Measurements from ENCODE around the gene BDKRB2. TPM values are rescaled to one million over a fixed set of nuclear protein-coding genes. Genes with fewer than 3 reads are reported as not detected.

BDKRB2 gene
- total RNA-seq: 10 to 100 TPM; 14.2 to 33.6 TPM
- long read RNA-seq, full-length matches to known transcripts: 2 of 5 reads
- long read RNA-seq, partial matches to known transcripts: 1 of 5 reads
- long read RNA-seq, other reads (novel, unspliced or antisense): 2 of 5 reads

DNA sequence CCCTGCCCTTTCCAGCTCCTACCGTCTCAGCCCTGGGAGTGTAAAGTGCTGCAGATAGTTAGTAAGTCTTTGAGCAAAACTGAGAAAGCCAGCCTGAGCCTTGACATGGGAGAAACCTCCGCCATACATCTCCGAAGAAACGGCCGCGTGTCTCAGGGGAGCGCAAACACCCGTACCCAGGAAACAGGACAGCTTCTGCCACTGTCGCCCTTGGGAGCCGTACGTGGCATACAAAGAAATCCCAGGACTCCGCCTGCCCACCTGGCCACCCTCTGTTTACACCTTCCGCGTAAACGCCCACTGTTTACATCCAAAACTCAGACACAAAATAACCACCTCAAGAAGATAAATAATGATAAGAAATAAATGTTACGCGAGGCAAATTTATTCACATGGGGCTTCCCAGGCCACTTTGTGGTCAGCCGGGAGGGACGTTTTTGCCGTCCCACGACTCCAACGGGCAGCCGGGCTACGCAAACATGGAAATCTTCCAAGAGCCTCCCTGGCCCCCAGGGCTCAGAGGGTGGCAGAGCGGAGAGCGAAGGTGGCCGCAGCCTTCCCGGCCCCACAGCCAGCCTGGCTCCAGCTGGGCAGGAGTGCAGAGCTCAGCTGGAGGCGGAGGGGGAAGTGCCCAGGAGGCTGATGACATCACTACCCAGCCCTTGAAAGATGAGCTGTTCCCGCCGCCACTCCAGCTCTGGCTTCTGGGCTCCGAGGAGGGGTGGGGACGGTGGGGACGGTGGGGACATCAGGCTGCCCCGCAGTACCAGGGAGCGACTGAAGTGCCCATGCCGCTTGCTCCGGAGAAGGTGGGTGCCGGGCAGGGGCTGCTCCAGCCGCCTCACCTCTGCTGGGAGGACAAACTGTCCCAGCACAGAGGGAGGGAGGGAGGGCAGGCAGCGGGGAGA is at the start of gene BDKRB2:
BDKRB2 (plus strand) TSS at position 689 of the 908 bp plus-strand sequence. CDS start 32,269 bp downstream, outside the sequence.
- ATAC-seq (peak; percentile 91), DNase-seq (peak; percentile 81 to 89)
- intact Hi-C loops (cut with DNase I, micrococcal nuclease): no loop called here

DNA sequence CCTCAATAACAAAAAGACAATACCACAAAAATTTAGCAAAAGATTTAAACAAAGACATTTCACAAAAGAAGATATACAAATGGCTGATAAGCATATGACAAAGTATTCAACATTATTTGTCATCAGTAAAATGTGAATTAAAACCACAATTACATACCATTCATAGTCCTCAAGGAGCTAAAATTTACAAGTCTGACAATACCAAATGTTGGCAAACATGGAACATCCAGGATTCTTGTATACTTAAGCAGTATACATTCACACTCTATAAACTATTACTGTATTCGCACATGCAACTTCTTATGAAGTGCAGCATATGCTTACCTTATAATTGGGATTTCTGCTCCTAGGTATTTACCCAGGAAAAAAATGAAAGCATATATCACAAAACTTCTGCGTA is 49.7 kb upstream of the BDKRB2 start:
- ATAC-seq (no peak), DNase-seq (no peak)

DNA sequence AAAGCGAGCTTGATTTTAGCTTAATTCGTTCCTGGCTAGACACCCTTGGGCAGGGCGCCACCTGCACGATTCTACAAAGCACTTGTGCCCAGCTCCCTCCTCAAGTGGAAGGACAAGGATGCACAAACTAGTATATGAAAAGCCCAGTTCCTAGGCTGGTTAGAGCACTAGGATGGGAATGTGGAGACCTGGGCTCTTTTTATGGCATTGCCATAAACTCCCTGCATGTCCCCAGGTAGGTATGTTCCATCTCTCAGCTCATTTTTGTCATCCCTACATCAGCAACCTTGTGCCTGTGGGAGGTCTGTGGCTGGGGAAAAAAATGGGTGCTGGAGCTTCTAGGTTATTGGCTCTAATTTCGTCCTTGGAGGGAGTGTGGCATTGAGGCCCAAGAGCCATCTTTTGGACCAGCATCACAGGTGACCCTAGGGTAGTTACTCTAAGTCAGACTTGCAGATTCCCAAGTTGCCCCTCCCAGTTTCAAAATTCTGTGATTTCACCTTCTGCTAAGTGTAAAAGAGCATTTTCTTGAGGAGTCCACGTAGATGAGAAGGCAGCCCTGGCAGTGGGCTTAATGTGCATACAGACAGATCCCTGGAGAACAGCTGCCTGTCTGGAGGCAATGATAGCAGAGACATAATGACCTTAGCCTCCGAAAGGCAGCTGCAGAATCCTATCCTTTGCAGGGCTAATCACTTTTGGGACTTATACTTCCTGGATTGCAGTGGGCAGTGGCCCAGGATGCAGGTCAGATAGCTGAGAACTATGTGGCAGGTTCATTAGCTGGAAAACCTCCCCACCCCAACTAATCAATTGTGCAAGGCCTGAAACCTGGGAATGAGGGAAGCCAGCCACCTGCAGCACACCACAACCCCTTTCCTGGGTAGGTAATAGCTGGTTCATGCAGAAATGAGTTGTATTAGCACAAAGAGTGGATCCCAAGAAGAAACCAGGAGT is 47.6 kb upstream of the BDKRB2 start:
- ATAC-seq: no peak
- intact Hi-C loops (cut with DNase I, micrococcal nuclease): no loop called here
- DNase-seq: no peak

More for the DNA sequence above, 49.7 kb upstream of the BDKRB2 start:
- intact Hi-C loops (cut with DNase I, micrococcal nuclease): no loop called here

DNA sequence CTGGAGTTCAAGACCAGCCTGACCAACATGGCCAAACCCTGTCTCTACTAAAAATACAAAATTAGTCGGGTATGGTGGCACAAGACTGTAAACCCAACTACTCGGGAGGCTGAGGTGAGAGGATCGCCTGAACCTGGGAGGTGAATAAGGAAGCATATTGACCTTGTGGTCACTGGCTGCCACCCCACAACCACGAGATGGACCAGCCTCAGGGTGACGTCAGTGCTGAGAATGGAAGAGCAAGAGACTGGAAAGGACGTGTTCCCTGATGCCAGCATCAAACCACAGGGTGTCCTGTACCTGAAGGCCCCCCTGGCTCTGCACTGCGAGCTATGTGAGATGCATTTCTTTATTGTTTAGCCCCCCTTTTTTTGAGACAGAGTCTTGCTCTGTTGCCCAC is 45.9 kb upstream of the BDKRB2 start:
- no peak for ATAC-seq
- DNase-seq: no peak
- intact Hi-C loops (cut with DNase I, micrococcal nuclease): no loop called here

DNA sequence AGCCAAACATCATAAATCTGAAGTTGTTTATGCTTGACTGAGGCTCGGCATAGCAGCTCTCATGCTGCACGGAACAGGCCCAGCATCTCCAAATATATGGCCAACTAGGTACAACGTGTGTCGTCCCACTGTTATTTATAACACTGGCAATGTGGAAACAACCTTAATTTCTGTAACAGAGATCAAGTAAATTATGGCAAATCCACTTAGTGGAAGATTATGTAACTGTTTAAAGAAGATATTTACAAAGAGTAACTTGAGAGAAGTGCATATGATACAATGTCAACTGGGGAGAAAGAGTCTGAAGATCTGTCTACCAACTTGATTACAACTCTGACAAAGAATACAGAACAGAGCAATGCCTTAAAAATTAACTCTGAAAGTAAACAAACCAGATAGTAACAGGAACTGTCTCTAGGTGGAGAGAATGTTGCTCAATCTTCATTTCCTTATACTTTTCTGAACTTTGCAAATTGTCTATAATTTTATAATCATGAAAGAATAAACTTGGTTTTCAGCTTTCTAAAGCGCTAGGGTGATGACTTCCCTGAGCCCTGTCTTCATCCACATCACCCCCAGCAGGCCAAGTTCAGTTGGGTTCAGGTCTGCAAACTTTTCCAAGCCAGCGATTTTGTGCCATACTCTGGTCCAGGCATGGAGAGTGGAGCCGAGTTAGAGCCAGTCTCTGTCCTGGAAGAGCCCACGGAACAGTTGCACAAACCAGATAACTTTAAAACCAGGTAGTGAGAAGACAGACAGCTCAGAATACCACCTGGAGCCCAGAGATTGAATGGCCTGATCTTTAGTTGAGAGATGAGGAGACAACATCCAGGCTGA is 44.3 kb upstream of the BDKRB2 start:
- intact Hi-C loops (cut with DNase I, micrococcal nuclease): no loop called here
- ATAC-seq (peak; percentile 81), DNase-seq (no peak)

DNA sequence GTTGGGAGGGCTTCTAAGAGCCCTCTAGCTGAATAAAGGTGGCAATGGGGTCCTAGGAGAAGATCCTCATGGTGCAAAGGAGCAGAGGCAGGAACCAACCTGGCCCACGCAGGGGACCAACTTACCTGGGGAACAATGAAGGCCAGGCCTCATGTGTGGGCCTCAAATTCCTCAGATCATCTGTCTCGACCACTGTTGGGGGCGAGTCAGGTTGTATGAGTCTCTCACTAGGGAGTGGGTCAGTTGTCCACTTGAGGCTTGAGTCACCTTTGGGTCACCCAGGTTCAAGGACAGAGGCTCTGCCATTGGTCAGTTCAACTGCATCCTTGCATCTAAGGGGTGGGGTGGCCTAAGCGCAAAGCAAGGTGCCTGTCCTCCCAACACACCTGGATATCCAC is 43.7 kb upstream of the BDKRB2 start:
- DNase-seq: no peak
- ATAC-seq: no peak

DNA sequence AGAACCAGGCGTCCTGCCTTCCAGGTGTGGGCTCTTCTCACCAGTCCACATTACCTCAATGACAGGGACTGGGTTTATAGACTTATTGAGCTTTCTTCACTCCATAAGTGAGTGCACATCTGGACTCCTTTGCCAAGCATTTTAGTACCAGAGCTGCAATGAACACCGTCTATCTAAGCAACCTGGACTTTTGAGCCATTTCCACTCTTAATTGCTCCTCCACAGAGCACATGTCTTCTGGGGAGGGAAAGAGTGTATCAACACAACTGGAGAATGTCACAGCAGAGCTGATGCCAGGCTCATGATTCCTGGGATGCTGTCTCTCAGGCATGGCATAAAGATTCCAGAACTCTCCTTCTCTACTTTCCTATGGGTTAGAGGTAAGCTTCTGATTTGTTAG is 43.0 kb upstream of the BDKRB2 start:
- intact Hi-C loops (cut with DNase I, micrococcal nuclease): no loop called here
- ATAC-seq: peak; percentile 28
- DNase-seq: no peak

More for the DNA sequence above, 43.7 kb upstream of the BDKRB2 start:
- intact Hi-C loops (cut with DNase I, micrococcal nuclease): no loop called here

DNA sequence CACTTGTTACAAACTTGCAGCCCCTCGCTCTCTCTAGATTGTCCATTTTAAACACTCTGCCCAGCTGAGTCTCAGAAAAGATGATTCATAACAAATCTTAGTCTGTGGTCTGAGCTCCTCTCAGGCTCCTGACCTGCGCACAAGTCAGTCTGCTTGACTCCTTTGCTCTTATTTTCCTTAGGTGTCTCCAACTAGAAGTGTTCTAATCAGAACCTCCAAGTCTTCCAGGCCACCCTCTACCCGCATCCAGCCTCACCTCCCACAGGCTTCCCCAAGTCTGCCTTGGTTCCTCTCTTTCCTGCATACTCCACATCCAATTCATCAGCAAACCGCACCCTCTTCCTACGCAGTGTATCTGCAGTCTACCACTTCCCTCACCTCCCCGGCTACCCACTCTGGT is 42.4 kb upstream of the BDKRB2 start:
- intact Hi-C loops (cut with DNase I, micrococcal nuclease): no loop called here
- DNase-seq (no peak), ATAC-seq (no peak)

DNA sequence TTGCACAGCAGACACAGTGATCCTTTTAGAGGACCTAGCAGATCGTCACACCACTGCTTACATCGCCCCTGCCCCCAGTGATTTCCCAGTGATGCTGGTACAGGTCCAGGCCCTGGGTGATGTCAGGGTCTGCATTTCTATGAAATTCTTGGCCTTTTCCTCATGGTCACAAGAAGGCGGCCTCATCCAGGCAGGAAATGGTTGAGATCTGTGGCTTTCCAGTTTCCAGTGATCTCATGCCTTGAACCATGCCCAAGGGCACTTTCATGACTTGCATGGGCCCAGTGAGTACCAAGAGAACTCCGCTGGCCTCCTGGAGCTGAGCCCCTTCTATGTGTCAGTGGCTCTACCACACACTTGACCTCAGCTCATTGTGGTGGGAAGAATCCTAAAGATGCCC is 41.9 kb upstream of the BDKRB2 start:
- intact Hi-C loops (cut with DNase I, micrococcal nuclease): no loop called here
- DNase-seq (no peak), ATAC-seq (no peak)

DNA sequence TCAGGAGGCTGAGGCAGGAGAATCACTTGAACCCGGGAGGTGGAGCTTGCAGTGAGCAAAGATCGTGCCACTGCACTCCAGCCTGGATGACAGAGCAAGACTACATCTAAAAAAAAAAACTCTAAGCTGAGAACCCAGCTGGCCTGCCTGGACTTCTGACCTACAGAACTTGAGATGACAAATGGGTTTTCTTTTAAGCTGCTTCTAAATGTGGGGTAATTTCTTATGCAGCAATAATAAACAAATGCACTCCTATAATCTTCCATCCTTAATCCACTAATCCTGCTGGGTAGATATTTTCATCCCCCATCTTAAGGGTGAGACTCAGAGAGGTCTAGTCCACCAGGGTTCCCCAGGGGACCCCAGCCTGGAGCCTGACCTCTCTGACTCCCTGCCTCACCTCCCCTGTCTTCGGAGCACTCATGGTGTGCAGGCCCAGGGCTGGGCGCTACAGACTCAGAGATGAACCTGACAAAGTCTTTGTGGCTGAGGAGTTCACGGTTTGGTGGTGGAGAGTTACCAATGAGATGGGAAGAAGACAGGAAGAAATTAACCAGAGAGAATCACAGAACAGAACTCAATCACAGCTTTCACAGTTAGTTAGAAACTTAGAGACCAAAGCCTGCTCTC is 39.7 kb upstream of the BDKRB2 start:
- DNase-seq: no peak
- no peak for ATAC-seq
- intact Hi-C loops (cut with DNase I, micrococcal nuclease): no loop called here

DNA sequence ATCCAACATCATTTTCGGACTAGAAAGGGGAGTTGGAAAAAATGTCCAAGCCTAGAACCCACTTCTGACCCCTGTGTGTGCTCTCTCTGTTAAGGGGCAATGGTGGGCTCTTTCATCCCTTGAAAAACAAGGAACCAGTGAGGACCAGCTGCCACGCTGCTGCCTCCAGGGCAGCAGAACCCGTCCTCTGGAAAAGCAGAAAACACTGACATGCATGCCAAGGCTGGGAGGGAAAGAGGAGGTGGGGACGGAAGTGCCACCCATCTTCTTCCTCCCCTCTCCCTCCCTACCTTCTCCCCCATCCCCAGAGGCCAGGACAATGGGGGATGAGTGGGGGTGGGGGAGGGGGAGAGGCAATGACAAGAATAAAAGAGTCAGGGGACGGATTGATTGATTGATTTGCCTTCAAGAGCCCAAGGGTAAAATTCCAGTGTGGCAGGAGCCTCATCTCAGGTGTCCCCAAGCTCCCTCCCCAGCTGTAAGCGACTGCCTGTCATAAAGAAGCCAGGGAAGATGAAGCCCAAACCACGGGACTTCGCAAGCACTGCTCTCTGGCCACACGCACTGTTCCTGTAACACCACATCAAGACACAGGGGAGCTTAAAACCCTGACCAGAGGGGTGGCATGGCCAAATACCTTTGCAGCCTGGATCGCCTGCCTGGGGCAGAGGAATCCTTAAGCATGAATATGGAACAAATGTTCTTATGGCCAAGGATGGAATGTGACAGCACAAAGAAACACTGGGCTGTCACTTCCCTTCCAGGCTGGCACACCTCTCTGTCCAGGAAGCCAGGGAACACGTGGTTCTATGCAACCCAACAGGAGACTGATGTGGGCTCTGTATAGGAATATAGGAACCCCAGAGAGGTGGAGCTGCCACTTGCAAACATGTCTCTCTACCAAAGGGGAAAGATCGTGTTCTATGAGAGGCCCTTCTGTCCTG is 38.9 kb upstream of the BDKRB2 start:
- DNase-seq: peak in 1 of 2 donors; percentile 45
- peak; percentile 64 for ATAC-seq
- intact Hi-C loops (cut with DNase I, micrococcal nuclease): no loop called here

DNA sequence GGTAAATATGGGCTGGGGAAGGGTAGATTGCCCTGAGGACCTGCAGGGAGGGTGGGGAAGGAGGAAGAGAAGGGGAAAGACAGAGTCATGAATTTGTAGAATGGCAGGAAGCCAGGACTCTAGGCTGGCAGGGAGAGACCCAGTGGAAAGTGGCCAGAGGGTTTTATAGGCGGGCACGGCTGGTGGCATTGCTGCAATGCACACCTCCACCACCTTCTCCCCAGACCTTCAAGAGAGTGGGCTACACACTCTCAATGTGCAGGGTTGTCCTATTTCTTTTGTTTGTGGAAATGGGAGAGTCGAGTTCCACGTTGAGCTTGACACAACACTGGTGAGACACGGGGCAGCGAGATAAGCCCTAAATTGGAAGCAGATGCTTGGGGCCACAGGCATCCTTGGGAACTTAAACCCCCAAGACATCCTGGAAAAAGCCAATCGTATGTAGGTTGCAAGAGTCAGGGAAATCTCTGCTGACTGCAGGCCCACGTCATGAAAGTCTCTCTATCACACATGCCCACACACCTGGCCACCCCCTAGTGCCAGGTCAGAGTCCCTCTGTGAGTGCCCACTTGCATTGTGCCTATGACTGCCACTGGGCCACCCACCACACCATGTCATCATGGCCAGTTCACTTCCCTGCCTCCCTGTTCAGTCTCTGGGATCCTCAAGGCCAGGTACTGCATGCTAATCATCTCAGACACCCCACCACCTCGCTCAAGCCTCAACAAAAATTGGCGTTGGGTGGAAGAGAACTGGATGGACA is 38.0 kb upstream of the BDKRB2 start:
- DNase-seq: no peak
- ATAC-seq: peak; percentile 42
- intact Hi-C loops (cut with DNase I, micrococcal nuclease): no loop called here

DNA sequence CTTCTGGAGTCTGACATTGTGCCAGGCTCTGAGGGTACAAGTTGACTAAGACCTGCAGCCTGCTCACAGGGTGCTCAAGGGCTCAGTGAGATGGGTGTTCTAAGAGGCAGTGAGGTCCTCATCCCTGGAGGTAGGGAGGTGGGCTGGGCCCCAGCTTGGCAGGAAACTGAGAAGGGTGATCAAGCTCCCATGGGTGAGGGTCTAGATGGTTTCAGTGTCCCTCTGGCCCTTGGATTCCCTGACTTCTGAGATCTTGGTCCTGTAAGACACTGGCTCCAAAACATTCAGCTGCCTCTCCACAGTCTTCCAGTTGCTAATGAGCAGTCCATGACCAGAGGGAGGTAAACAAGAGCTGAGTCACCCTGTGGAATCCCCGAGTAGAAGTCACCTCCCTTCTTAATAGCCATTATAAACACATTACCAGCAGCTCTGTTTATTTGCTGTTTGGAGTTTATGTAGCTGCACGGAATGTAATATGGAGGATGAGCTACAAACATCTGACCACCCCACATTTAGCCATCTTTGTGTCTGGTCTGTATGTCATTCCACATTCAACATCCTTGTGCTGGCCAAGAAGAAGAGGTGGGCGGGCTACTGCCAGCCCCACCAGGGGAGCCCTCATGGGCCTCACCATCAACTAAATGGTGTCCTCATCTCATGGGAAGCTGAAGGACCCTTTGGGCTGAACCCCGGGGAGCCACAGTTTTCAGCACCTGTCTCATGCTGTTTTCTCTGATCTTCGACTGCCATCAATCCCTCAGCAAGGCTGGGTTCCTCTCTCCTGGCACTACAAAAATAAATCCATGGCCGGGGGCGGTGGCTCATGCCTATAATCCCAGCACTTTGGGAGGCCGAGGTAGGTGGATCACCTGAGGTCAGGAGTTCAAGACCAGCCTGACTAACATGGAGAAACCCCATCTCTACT is 37.2 kb upstream of the BDKRB2 start:
- peak in 1 of 2 donors; percentile 53 for DNase-seq
- intact Hi-C loops (cut with DNase I, micrococcal nuclease): no loop called here
- peak; percentile 85 for ATAC-seq

DNA sequence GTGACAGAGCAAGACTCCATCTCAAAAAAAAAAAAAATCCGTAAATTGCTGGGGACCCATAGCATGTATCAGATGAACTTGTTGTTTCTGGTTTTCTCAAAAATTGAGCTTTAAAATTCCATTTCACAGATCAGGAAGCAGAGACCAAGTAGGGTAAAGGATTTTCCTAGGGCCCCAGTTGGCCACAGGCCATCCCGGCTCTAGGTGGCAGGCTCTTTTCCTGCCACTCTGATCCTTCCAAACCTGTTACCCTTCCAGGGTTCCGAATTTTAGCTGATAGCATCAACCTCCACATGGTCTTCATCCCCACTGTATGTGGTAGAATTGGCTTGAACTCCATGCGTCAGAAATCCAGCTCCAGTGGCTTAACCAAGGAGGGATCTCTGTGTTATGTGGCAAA is 36.1 kb upstream of the BDKRB2 start:
- no peak for DNase-seq
- intact Hi-C loops (cut with DNase I, micrococcal nuclease): no loop called here
- no peak for ATAC-seq

DNA sequence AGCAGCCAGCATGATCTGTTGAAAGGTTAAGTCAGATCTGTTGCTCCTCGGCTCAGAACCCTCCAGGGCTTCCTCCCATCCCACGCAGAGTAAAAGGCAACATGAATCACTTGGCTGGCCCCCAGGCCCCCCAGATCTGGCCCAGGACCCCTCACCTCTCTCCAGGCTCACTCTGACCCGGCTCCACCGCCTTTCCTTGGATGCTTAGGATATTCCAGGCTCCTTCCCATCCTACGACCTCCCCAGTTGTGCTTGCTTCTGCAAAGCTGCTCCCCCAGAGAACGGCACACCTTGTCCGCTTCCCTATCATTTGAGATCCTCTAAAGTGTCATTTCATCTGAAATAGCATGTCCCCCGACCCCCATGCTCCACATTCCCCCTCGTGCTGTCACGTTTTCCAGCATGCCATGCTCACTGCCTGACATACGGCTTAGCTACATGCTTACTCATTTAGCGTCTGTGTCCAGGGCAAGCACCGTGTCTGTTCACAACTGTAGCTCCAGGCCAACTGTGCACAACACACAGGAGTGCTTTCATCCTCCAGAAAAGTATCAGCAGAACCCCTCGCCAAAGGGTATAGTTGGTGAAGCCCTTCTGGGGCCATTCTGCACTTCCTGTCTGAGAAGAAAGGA is 33.6 kb upstream of the BDKRB2 start:
- ATAC-seq: no peak
- DNase-seq: peak in 1 of 2 donors; percentile 22
- intact Hi-C loops (cut with DNase I, micrococcal nuclease): no loop called here

Measured in left colon (tissue), 2 donors.